NCI-H510A treated with DMSO at 0.1 percent for 48 hours (cell line): ENCODE data around the gene SFTA2.
"Not testable (repeated sequence)": the region's sequence is repeated elsewhere in the genome, so short reads cannot be mapped to it uniquely, and the experiment has no call there.

Source experiments
- DNase-seq: peaks from one replicate; lab custom pipeline; 2025; lab: John Stamatoyannopoulos, UW

SFTA2 gene

DNA sequence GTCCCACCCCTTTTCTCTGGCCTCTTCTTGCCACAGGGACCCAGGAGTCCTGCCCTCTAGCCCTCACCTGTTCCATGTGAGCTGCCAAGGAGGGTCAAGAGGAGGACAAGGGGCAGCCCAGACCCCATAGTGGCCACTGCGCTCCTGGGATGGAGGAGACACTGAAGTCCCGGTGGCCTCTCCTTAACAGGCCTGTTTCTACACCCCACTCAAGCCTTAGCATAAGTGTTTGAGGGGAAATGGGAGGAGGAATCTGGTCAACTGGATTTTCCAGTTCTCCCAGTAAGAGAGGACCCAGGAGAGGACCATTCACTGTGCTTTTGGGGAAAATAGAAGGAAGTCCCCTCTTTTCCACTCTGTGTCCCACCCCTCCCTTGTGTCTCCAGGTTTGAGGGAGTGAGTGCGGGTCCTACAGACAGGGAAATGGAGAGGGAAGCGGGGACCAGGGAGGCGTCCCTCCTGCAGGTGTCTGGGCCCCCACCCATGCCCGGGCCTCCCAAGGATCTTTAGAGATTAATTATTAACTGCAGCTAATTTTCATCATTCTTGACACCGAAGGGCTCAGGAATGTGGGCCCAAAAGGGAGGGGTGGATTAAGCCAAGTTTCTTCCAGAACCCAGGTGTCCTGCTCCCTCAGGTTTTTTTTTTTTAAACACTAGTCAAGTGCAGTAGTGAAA, at the start of gene SFTA2:
SFTA2 (minus strand) TSS at position 202 of the 677 bp plus-strand sequence; CDS start at position 128, 74 bp downstream.
- no peak for DNase-seq

DNA sequence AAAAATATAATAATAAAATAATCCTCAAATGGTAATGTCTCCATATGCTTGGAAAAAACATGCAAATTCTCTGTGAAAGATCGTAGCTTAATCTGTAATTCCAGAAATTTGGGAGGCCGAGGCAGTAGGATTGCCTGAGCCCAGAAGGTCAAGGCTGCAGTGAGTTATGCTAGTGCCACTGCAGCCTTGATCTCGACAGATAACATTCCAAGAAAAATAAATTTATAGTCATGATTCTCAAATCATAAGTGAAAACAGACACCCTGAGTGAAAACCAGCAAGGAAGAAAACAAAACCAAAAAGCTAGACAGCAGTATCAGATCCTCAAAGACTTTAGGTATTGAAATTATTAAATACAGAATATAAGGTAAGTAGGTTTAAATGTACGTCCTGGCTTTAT, 47.7 kb upstream of the SFTA2 start:
- no peak for DNase-seq

DNA sequence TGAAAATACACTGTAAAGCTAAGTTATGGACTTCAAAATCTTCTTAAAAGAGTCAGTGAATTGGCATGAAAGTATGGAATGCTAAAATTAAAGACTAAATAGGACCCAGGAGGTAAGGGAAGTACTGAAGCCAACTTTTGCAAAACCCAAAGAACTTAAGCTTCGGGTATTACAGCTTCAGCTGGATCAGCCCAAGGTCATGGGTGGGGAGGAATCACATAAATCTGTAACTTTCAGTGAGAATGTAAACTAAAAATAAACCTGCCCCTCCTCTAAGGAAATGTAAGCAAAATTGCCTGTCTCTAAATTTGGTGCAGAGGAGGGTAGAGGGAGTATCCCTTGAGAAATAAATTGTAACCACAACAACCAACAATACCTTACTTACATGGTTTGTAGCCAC, 47.2 kb upstream of the SFTA2 start:
- DNase-seq, result no peak

DNA sequence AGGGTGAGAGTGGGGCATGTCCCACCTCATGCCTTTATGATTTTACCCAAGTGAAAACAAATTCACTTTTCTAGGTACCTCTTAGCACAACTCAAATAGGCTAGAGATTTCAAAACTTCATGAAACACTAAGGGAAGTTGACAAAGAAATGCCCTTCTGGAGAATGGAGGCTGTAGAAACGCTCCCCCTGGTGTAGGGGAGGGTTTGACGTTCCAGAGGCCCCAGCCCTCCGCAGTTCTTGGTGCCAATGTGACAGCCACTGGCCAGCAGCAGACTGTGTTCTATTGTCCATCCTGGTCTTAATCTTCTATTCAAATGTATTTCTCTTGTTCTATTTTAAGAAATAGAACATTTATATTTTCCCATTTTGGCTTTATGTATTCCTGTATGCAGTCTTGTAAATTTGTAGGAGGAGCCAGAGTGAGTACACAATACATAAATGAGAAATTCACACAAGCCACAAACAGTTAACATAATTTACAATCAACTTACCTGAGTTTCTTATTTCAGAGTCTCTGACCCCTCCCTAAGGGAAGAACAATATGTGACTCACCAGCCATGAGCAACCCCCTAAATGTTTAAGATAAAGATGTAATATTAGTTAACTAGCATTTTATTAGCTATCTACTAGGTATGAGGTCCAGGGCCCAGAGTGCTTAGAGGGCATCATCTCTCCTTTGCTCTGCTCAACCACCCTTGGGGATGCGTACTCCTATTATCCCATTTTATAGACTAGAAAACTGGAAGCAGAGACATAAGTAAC, 42.7 kb upstream of the SFTA2 start:
- no peak for DNase-seq

DNA sequence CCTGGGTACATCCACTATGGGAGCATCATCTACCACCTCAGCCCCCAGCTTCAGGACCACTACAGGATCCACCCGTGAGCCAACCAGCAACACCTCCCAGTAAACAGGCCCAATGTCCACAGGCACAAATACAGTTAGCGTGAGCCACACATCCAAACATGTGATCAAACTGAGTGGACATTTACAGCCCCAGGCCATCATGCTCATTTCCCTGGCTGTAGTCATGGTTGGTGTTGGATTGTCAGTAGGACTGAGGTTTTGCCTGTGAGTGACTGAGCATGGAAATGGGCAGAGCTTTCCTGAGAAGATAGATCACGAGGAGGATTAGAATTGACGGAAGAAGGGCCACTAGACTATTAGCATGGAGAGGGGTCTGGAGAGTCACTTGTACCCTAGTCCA, 40.8 kb upstream of the SFTA2 start:
- DNase-seq, result no peak

DNA sequence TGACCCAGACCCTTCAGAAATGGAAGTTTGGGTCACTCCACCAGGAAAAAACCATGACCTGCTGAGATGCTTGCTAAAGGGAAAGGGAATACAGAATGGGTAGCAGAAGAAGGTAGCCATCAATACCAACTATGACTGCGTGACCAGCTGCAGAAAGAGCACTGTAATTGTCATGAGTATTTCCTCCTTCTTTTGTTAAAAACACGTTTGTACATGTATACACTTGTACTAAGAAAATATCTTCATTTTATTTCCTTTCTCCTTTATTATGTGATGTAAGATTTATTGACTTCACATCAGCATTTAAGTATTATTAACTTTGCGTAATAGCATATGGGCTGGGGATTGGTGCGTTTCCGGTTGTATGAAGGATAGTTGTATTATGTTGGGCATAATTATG, 39.0 kb upstream of the SFTA2 start:
- DNase-seq, result no peak

DNA sequence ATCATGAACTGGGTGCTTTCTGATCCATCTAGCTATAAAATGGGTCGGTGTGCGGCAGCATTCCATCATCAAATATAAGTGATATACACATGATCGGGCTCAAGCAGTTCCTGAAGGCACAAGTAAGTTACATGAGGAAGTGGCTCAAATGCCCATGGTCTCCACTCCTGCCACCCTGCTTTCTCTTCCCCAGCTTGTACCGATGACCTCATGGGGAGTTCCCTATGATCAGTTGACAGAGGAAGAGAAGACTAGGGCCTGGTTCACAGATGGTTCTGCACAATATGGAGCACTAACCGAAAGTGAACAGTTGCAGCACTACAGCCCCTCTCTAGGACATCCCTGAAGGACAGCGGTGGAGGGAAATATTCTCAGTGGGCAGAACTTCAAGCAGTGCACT, 37.2 kb upstream of the SFTA2 start:
- DNase-seq, result not testable (repeated sequence)

DNA sequence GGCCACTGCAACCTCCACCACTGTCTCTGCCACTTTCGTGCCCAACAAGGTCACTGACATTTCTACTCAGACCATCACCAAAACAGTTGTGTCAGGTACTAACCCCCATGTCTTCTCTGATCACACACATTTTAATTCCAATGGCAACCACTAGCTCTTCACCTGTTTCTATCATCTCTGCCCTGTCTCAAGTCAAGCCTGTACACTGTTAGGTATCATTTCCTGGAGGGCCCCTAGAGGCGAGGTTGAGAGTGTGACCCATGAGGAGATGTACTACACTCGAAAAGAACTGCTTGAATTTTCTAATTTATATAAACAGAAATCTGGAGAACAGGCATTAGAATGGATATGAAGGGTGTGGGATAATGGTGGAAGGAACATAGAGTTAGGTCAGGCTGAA, 34.2 kb upstream of the SFTA2 start:
- DNase-seq, result no peak

DNA sequence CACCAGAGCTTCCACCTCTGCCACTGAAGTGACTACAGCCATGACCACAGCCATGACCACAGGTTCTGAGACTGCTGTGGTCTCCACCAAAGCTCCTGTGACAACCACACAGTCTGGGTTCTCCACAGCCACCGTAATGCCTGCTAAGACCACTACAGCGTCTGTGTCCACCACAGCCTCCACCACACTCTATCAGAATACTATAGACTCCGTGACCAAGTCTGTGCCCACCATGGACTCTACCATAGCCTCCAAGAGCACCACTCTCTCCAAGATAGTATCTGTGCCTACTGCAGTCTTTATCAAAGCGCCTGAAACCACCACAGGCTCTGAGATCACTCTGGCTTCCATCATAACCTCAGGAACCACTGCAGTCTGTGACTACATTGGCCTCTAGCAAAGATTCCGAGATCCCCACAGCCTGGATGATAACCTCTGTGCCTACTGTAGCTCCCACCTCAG, 33.2 kb upstream of the SFTA2 start:
- no peak for DNase-seq

DNA sequence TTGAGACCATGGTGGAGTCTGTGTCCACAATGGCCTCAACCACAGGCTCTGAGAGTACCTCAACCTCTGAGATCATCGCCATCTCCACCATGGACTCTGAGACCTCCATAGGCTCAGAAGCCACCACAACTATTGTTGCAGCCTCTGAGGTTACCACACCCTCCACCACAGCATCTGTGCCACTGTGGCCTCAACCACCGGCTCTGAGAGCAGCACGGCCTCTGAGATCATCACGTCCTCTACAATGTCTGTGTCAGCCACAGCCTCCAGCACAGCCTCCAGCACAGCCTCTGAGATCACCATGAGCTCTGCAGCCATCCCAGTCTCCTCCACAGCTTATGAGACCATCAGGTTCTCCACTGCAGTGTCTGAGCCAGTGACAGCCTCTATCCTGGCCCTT, 32.1 kb upstream of the SFTA2 start:
- no peak for DNase-seq

DNA sequence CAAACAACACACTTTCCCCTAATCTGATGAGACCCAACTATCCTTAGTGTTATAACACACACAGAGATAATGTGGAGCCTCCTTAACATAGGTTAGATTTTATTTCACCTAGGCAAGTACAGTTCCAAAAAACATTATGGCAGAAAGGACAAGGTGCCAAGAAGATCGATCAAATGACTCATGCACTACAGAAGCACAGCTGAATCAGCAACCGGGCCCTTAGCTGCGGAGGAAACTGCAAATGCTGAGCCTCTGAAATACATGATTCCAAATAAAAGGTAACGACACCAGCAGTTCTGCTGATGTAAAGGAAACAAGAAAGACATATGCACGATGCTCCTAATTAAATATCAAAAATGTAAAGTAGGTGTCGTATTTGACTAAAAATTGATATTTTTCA, 31.7 kb upstream of the SFTA2 start:
- DNase-seq, result no peak

DNA sequence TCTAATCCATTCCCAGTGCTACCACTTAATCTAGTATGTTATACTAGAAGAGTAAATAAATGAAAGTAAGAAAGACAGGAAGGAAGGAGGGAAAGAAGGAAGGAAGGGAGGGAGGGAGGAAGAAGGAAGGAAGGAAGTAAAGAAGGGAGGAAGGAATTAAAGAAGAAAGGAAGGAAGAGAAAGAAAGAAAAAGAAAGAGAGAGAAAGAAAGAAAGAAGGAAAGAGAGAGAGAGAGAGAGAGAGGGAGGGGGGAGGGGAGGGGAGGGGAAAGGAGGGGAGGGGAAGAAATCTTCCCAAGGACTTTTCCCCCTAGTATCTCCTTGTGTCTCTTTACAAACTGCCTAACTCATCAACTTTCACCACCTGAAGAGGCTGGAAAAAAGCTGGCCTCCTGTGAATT, 30.7 kb upstream of the SFTA2 start:
- DNase-seq, result no peak

DNA sequence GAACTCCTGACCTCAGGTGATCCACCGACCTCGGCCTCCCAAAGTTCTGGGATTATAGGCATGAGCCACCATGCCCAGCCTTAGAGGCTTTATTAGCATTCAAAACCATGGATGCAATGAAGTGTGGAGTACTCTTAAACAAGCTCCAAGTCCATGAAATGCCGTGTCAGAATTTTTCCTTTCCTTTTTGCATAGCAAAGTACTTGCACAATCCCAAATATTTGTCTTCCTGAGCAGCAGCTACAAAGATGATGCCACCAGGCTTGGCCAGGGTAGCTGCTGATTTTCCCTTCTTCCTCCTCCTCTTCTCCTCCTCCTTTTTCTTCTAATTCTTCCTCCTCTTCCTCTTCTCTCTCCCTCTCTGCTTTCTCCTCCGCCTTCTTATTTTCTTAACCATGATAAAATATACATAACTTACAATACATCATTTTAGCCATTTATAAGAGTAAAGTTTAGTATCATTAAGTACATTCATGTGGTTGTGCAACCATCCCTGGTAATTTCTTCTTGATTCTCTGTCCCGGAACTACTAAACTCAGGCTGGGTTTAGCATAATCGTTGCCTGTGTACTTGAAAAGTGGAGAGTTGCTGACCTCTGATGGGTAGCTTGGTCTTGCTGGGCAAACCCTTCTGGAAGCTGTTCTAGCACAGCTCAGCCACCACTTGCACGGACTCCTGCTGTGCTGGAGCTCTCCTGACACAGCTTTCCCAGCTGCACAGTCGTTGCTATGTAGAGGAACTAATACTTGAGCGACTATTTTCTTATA, 29.1 kb upstream of the SFTA2 start:
- DNase-seq, result no peak

DNA sequence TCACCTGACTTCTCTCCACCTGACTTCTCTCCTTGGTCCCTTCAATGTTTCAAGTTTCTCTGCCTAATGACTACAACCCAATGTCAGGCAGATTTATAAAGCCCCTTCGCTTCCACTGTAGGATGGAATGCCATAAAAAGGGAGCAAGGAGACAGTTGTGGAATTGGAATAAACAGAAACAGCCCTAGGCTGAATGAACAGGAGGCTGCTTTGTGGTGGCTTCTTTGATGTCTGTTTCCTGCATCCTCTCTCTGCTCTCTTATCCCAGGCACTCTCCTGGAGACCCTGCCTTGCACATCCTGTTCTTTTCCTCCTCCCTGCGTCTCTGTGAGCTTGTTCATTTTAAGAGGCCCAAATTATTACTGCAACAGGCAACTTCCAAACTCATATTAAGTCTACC, 25.7 kb upstream of the SFTA2 start:
- no peak for DNase-seq

DNA sequence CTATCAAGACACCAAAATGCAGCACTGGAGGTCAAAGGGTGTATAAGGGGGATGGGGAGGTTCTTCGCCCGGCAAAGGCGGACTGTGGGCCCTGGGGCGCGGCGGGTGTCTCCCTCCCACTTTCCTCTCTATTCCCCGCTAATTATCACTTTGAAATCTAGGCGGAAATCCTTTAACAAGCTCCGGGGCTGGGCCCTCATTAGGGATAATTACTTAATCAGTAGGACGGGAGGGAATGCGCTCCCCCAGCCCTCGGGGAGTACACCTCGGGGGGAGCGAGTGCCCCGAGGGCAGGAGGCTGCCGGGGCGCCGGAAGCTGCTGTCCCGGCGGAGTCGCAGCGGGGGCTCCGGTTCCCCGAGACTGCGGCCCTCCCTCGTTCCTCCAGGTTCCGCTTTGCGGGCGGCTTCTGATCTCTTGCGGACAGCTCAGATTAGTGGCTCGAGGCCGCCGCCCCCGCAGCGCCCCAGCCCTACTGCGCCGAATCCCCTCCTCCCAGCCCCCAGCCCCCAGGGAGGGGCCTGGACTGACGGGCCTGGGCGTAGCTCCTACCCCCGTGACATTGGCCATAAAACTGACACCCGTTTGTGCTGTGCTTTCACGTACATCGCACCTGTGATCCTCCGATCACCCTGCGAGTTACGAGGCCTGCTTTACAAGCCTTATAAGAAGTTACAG, 23.5 kb upstream of the SFTA2 start:
- DNase-seq, result no peak

DNA sequence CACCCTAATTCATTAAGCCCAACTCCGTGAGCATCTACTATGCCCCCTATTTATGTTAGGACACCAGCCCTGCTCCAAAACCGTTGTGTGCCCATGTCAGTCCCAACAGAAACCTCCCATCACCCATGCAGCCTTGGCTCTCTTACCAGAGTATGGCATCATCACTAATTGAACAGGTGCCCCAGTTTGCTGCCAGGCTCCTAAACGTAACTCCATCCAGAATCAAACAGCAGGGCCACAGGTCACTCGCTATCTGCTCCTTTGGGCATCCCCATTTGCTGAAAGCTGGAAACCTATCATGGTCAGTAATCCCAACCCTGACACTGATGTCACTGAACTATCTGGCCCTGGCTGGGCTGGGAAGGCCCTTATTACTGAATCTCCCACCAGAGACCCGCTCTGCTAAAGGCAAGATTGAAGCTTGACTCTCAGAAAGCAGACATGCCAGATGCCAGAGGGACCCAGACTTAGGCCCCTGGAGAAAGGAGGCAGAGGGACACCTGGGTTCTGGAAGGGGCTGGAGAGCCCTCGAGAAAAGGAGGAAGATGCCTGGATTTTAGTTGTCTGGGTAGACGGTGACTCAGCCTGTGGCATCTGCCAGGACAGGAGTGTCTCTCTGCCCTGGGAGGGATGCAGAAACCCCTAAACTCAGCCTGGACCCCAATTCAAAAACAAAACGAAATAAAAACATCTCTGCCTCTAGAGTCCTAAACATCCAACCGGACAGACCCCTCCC, 22.8 kb upstream of the SFTA2 start:
- DNase-seq, result no peak

DNA sequence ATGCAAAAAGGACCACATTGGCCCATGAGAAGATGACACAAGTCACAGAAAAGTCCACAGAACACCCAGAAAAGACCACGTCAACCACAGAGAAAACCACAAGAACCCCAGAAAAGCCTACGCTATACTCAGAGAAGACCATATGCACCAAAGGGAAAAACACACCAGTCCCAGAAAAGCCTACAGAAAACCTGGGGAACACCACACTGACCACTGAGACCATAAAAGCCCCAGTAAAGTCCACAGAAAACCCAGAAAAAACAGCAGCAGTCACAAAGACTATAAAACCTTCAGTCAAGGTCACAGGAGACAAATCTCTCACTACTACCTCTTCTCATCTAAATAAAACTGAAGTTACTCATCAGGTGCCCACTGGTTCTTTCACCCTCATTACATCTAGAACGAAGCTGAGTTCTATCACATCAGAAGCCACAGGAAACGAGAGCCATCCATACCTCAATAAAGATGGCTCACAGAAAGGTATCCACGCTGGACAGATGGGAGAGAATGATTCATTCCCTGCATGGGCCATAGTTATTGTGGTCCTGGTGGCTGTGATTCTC, 20.0 kb upstream of the SFTA2 start:
- no peak for DNase-seq

DNA sequence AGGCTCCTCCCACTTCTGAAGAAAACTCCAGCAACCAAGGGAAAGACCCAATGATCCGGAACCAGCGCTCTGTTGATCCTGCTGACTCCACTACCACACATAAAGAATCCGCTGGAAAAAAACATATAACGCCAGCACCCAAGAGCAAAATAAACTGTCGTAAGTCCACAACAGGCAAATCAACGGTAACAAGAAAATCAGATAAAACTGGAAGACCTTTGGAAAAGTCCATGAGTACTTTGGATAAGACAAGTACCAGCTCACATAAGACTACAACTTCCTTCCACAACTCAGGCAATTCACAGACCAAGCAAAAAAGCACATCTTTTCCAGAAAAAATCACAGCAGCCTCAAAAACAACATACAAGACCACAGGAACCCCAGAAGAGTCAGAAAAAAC, 16.8 kb upstream of the SFTA2 start:
- DNase-seq, result no peak

DNA sequence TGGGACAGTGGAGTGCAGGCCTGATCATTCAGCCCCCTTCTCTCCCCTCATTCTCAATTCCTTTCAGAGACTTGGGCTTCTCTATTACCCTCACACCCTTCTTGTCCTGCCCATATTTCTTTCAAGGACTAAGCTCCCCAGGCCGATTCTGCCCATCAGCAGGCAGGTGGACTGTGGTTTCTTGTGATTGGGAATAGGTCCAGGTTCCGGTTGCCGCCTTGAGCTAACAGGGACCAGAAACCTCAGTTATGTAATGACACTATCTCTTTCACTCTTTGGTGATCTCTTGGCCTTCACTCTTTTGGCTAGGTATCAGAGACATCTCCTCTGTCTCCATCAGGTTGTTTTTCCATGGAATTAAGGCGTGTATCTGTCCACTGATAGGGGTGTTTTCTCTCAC, 15.3 kb upstream of the SFTA2 start:
- no peak for DNase-seq

DNA sequence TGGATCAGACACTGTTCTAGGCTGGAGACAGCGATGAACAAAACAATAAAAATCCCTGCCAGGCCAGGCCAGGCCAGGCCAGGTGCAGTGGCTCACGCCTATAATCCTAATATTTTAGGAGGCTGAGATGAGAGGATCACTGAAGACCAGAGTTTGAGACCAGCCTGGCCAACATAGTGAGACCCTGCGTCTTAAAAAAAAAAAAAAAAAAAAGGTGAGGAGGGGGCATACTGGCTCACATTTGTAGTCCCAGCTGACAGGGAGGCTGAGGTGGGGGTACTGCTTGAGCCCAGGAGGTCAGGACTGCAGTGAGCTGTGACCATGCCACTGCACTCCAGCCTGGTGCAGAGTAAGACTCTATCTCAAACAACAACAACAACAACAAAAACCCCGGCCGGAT, 13.3 kb upstream of the SFTA2 start:
- DNase-seq, result no peak

DNA sequence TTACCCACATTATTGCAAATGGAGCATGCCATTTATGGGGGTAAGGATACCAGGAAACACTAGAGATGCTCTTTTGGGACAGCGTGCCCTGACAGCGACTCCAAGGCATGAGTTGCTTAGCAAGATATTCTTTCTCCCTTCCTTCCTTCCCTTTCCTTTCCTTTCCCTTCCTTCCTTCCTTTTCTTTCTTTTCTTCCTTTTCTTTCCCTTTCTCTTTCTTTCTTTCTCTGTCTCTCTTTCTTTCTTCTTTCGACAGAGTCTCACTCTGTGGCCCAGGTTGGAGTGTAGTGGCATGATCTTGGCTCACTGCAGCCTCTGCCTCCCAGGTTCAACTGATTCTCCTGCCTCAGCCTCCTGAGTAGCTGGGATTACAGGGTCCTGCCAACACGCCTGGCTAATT, 12.1 kb upstream of the SFTA2 start:
- DNase-seq, result no peak
